ENCODE results near the gene KIAA1671.
A peak's percentile ranks its signal among the peaks of the same experiment; 100 is the strongest.
"Not testable (repeated sequence)": the region's sequence is repeated elsewhere in the genome, so short reads cannot be mapped to it uniquely, and the experiment has no call there.

KIAA1671 gene

GRCh38 chr22:25176799-25177198 lies 224.3 kb downstream of the KIAA1671 start:
- DNase-seq = no peak

- no peak for DNase-seq
Observed at GRCh38 chr22:25177226-25177625, 224.7 kb downstream of the KIAA1671 start.

GRCh38 chr22:25177895-25178294 lies 225.4 kb downstream of the KIAA1671 start:
- DNase-seq = no peak

- not testable (repeated sequence) for DNase-seq
Observed at GRCh38 chr22:25178348-25178747, 225.8 kb downstream of the KIAA1671 start.

GRCh38 chr22:25178869-25179631 lies 226.5 kb downstream of the KIAA1671 start:
- DNase-seq = not testable (repeated sequence)

- DNase-seq = no peak
Observed at GRCh38 chr22:25182131-25183110, 229.9 kb downstream of the KIAA1671 start.

GRCh38 chr22:25183949-25184619 lies 231.6 kb downstream of the KIAA1671 start:
- DNase-seq = no peak

- DNase-seq = no peak
Observed at GRCh38 chr22:25186140-25186539, 233.6 kb downstream of the KIAA1671 start.

GRCh38 chr22:25187469-25187868 lies 235.0 kb downstream of the KIAA1671 start:
- no peak for DNase-seq

- DNase-seq = no peak
Observed at GRCh38 chr22:25192406-25192805, 239.9 kb downstream of the KIAA1671 start.

GRCh38 chr22:25193130-25193529 lies 240.6 kb downstream of the KIAA1671 start:
- no peak for DNase-seq

- DNase-seq = no peak
Observed at GRCh38 chr22:25193548-25193947, 241.0 kb downstream of the KIAA1671 start.

GRCh38 chr22:25196326-25196725 lies 243.8 kb downstream of the KIAA1671 start:
- no peak for DNase-seq

- DNase-seq = no peak
Observed at GRCh38 chr22:25197340-25197739, 244.8 kb downstream of the KIAA1671 start.

- no peak for DNase-seq
Observed at GRCh38 chr22:25199731-25200520, 247.4 kb downstream of the KIAA1671 start, which contains the start of gene CRYBB3. Gene CRYBB3 (plus strand): TSS chr22:25199858. CDS start chr22:25201397, 1,539 bp downstream.

- DNase-seq = no peak
Observed at GRCh38 chr22:25200967-25201366, 248.5 kb downstream of the KIAA1671 start.

- no peak for DNase-seq
Observed at GRCh38 chr22:25201557-25202273, 249.2 kb downstream of the KIAA1671 start.

- DNase-seq = peak; percentile 52
Observed at GRCh38 chr22:25202290-25202921, 249.9 kb downstream of the KIAA1671 start.

- DNase-seq = no peak
Observed at GRCh38 chr22:25203082-25203481, 250.6 kb downstream of the KIAA1671 start.

GRCh38 chr22:25204547-25204946 lies 252.0 kb downstream of the KIAA1671 start:
- DNase-seq = not testable (repeated sequence)

- DNase-seq = no peak
Observed at GRCh38 chr22:25205847-25206246, 253.3 kb downstream of the KIAA1671 start.

Measured in NCI-H1092 treated with DMSO at 0.1 percent for 48 hours (cell line).